NCI-H1930 (cell line): ENCODE data around the gene ISM1.
"Not testable (repeated sequence)": the region's sequence is repeated elsewhere in the genome, so short reads cannot be mapped to it uniquely, and the experiment has no call there.

Experiments used
- DNase-seq, 2 experiments: peaks; one replicate each; lab custom pipeline; 2025; lab: John Stamatoyannopoulos, UW

ISM1 gene

GRCh38 chr20:13221673-13222318 lies 722 bp downstream of the ISM1 start:
- DNase-seq = peak; percentile 60 to 68

GRCh38 chr20:13222319-13222716 lies 1.2 kb downstream of the ISM1 start:
- DNase-seq = no peak

- no peak for DNase-seq
Measured at GRCh38 chr20:13223736-13224520, 2.9 kb downstream of the ISM1 start.

- no peak for DNase-seq
Measured at GRCh38 chr20:13226367-13226766, 5.3 kb downstream of the ISM1 start.

GRCh38 chr20:13228771-13229170 lies 7.7 kb downstream of the ISM1 start:
- DNase-seq = no peak

GRCh38 chr20:13229538-13229937 lies 8.5 kb downstream of the ISM1 start:
- no peak for DNase-seq

- no peak for DNase-seq
Measured at GRCh38 chr20:13231031-13231752, 10.1 kb downstream of the ISM1 start.

GRCh38 chr20:13232999-13233398 lies 11.9 kb downstream of the ISM1 start:
- DNase-seq = no peak

GRCh38 chr20:13234961-13235360 lies 13.9 kb downstream of the ISM1 start:
- no peak for DNase-seq

GRCh38 chr20:13236360-13236759 lies 15.3 kb downstream of the ISM1 start:
- DNase-seq = not testable (repeated sequence)

GRCh38 chr20:13236990-13237720 lies 16.1 kb downstream of the ISM1 start:
- DNase-seq = no peak

GRCh38 chr20:13238001-13238653 lies 17.1 kb downstream of the ISM1 start:
- no peak for DNase-seq

GRCh38 chr20:13243826-13244376 lies 22.8 kb downstream of the ISM1 start:
- DNase-seq = no peak

GRCh38 chr20:13245250-13245723 lies 24.2 kb downstream of the ISM1 start:
- DNase-seq = no peak

GRCh38 chr20:13249118-13249797 lies 28.2 kb downstream of the ISM1 start:
- DNase-seq = no peak

GRCh38 chr20:13249798-13250170 lies 28.7 kb downstream of the ISM1 start:
- DNase-seq = no peak

- no peak for DNase-seq
Measured at GRCh38 chr20:13250251-13250650, 29.2 kb downstream of the ISM1 start.

GRCh38 chr20:13251106-13251903 lies 30.2 kb downstream of the ISM1 start:
- no peak for DNase-seq

GRCh38 chr20:13251904-13252297 lies 30.8 kb downstream of the ISM1 start:
- no peak for DNase-seq

GRCh38 chr20:13255356-13255755 lies 34.3 kb downstream of the ISM1 start:
- DNase-seq = no peak
